ENCODE results near the gene KIF3B. TPM values are rescaled to one million over a fixed set of nuclear protein-coding genes. Genes with fewer than 3 reads are reported as not detected.

KIF3B gene
- total and polyA plus RNA-seq, 2 of the 13 experiments (the other 11 are each of a cell fraction or from before 2014, with no cell fraction given), result 23.6 to 28.8 TPM

GRCh38 chr20:32330555-32330897 lies 53.1 kb downstream of the KIF3B start:
- no peaks in the 10 kb centered on the region for H3K27me3 ChIP-seq (ENCODE audit: control insufficient read depth in 1 of 2, insufficient read depth in 2 of 2, low read length in 2 of 2)
- POLR2A ChIA-PET, result interaction anchor here (2.5 kb wide), 1 partner anchor 41 kb away, joined by 10 read pairs; no protein-coding TSS in a partner anchor
- no peaks in the 10 kb centered on the region for H4K20me1 ChIP-seq (ENCODE audit: insufficient read depth, low read length)
- no peak for FAIRE-seq
- peaks cover 66% of the 10 kb centered on the region for H3K4me1 ChIP-seq (ENCODE audit: insufficient read depth, low read length)
- CTCF ChIA-PET (ENCODE audit: low intra/inter-chr PET ratio, low total read pairs), result no interaction called here
- no peak overlapping the region for H3K4me3 ChIP-seq (replicated peaks in 1 of 3; ENCODE audit: insufficient read depth in 1 of 3, low read depth in 2 of 3, low read length in 3 of 3)
- H3K36me3 ChIP-seq (replicated peaks in 1 of 2; ENCODE audit: control insufficient read depth in 1 of 2, insufficient read depth in 2 of 2, low read length in 2 of 2), result peaks cover 12 to 39% of the 10 kb centered on the region in 2 experiments
- no peak for DNase-seq (ENCODE audit: low spot score)
- no peaks in the 10 kb centered on the region for H3K9me3 ChIP-seq (ENCODE audit: low read length)
- H2AFZ ChIP-seq (ENCODE audit: low read length), result no peak overlapping the region
- H3K9ac ChIP-seq (ENCODE audit: insufficient read depth, low read depth, low read length), result no peak overlapping the region
- no peak for ATAC-seq
- in situ Hi-C loops (cut with HindIII; ENCODE audit: extremely low pct_ligation_motif_present, low pct_unique_long_range_greater_than_20kb) (no loop called here), intact Hi-C loops (cut with micrococcal nuclease; ENCODE audit: unreplicated experiment) (no loop called here)
- 32% methylated on average over 1 of the region's 1 CpG for WGBS (ENCODE audit: low lambda C conversion rate)
- H3K79me2 ChIP-seq (ENCODE audit: insufficient read depth, low read length), result no peaks in the 10 kb centered on the region
- no TSS peak for BruUV-seq (replicated peaks)
- no peak overlapping the region for H3K4me2 ChIP-seq (ENCODE audit: low read depth, low read length)
- peak overlapping the region; percentile 32 for H3K27ac ChIP-seq (ENCODE audit: extremely low read length, insufficient read depth, low read length)
- TF ChIP-seq ZNF20 (CRISPR knock-in tag; IDR thresholded peaks at IDR 0.05) (no peak), NFIB (CRISPR knock-in tag; IDR thresholded peaks at IDR 0.05; ENCODE audit: borderline replicate concordance) (no peak), ZFP62 (CRISPR knock-in tag; IDR thresholded peaks at IDR 0.05) (no peak), ZNF280D (CRISPR knock-in tag; IDR thresholded peaks at IDR 0.05) (0 out of 2 replicates have a peak, but pooled peaks have one; percentile 36), TEF (CRISPR knock-in tag; IDR thresholded peaks at IDR 0.05) (no peak), ZNF335 (CRISPR knock-in tag; IDR thresholded peaks at IDR 0.05) (no peak; the same call in none of the 2 replicates), CC2D1A (CRISPR knock-in tag; IDR thresholded peaks at IDR 0.05) (peak; percentile 56; the same call in 1 of the 2 replicates), GLI4 (CRISPR knock-in tag; IDR thresholded peaks at IDR 0.05; ENCODE audit: borderline replicate concordance) (no peak), ZNF225 (CRISPR knock-in tag; IDR thresholded peaks at IDR 0.05) (no peak), PAXIP1 (CRISPR knock-in tag; conservative IDR thresholded peaks at IDR 0.05) (0 out of 2 replicates have a peak, but pooled peaks have one; percentile 25), ARNT (IDR thresholded peaks at IDR 0.05) (no peak), ZFP36L1 (CRISPR knock-in tag; IDR thresholded peaks at IDR 0.05) (0 out of 2 replicates have a peak, but pooled peaks have one; percentile 20), CREB1 (IDR thresholded peaks at IDR 0.05) (no peak), CREB1 (CRISPR knock-in tag; IDR thresholded peaks at IDR 0.05) (peak; percentile 1; the same call in 1 of the 2 replicates), RNF219 (CRISPR knock-in tag; IDR thresholded peaks at IDR 0.05) (peak; percentile 76; the same call in 1 of the 2 replicates)
